ENCODE measurements around the gene CCDC117. TPM values are rescaled to one million over a fixed set of nuclear protein-coding genes. Genes with fewer than 3 reads are reported as not detected.

CCDC117 gene
- total and polyA plus RNA-seq, 8 donors = 7.1 to 28.6 (median 13.8) TPM

DNA sequence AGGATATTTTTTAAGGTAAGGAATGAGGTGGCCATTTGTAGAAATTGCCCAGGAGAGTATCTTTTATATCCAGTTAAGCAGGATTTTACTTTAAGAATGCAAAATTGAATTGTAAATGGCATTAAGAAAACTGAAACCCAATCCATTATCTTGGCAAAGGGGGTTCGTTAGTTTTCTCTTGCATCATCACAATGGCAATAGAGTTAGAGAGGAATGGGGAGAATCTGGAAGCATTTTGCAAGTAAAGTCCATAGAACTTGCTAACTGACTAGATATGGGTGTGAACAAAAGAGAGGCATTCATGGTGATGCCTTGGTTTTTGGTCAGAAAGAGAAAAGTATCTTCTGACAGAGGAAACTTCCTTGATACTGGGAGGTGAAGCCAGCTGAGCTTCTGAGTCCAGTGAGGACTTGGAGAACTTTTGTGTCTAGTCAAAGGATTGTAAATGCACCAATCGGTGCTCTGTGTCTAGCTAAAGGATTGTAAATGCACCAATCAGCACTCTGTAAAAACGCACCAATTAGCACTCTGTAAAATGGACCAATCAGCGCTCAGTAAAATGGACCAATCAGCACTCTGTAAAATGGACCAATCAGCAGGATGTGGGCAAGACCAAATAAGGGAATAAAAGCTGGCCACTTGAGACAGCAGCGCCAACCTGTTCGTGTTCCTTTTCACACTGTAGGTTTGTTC is 3.6 kb upstream of the CCDC117 start:
- peaks cover 0 to 15% (median 7%) of the 10 kb centered on the region in 4 donors for H3K4me1 ChIP-seq
- no peaks in the 10 kb centered on the region for H3K36me3 ChIP-seq
- DNase-seq = no peak
- H3K4me3 ChIP-seq = no peak overlapping the region
- H3K27ac ChIP-seq = no peak overlapping the region
- H3K9me3 ChIP-seq = no peaks in the 10 kb centered on the region
- intact Hi-C loops (cut with DNase I; ENCODE audit: low total_unique reads) = no loop called here
- TF ChIP-seq POLR2AphosphoS5 (IDR thresholded peaks at IDR 0.05) (no peak), EP300 (IDR thresholded peaks at IDR 0.05) (no peak), POLR2A (IDR thresholded peaks at IDR 0.05) (no peak)
- TF ChIP-seq, protein P1, sequence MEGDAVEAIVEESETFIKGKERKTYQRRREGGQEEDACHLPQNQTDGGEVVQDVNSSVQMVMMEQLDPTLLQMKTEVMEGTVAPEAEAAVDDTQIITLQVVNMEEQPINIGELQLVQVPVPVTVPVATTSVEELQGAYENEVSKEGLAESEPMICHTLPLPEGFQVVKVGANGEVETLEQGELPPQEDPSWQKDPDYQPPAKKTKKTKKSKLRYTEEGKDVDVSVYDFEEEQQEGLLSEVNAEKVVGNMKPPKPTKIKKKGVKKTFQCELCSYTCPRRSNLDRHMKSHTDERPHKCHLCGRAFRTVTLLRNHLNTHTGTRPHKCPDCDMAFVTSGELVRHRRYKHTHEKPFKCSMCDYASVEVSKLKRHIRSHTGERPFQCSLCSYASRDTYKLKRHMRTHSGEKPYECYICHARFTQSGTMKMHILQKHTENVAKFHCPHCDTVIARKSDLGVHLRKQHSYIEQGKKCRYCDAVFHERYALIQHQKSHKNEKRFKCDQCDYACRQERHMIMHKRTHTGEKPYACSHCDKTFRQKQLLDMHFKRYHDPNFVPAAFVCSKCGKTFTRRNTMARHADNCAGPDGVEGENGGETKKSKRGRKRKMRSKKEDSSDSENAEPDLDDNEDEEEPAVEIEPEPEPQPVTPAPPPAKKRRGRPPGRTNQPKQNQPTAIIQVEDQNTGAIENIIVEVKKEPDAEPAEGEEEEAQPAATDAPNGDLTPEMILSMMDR (IDR thresholded peaks at IDR 0.05) = no peak
- no peaks in the 10 kb centered on the region for H3K27me3 ChIP-seq
- WGBS, 5 donors = 83 to 90% (median 88%) methylated on average over 6 of the region's 6 CpGs

- 85 to 91% (median 87%) methylated on average over 14 of the region's 14 CpGs for WGBS, 5 donors
- Histone ChIP-seq H3K4me3 (no peak overlapping the region), H3K4me1 (peaks cover 0 to 22% (median 14%) of the 10 kb centered on the region in 4 donors), H3K27ac (no peak overlapping the region), H3K9me3 (no peaks in the 10 kb centered on the region), H3K27me3 (no peaks in the 10 kb centered on the region), H3K36me3 (peaks cover 0 to 3% (median 1%) of the 10 kb centered on the region in 4 donors)
- no peak for TF ChIP-seq POLR2AphosphoS5 (IDR thresholded peaks at IDR 0.05)
- TF ChIP-seq POLR2A (IDR thresholded peaks at IDR 0.05) = no peak
- no peak for TF ChIP-seq EP300 (IDR thresholded peaks at IDR 0.05)
- TF ChIP-seq, protein P1 (IDR thresholded peaks at IDR 0.05) = no peak
- DNase-seq = no peak
- intact Hi-C loops (cut with DNase I; ENCODE audit: low total_unique reads) = no loop called here
Observed at GRCh38 chr22:28769394-28770085, 3.0 kb upstream of the CCDC117 start.

- TF ChIP-seq EP300 (IDR thresholded peaks at IDR 0.05) (no peak), POLR2AphosphoS5 (IDR thresholded peaks at IDR 0.05) (no peak), POLR2A (IDR thresholded peaks at IDR 0.05) (no peak)
- TF ChIP-seq, protein P1 (IDR thresholded peaks at IDR 0.05) = no peak
- intact Hi-C loops (cut with DNase I; ENCODE audit: low total_unique reads) = no loop called here
- Histone ChIP-seq H3K9me3 (no peaks in the 10 kb centered on the region), H3K4me3 (no peak overlapping the region), H3K4me1 (peaks cover 0 to 40% (median 28%) of the 10 kb centered on the region in 4 donors), H3K27ac (peak overlapping the region in 4 of 5 donors; percentile 23 to 100 (median 98)), H3K36me3 (peaks cover 0 to 20% (median 17%) of the 10 kb centered on the region in 4 donors), H3K27me3 (no peaks in the 10 kb centered on the region)
- DNase-seq = peak; percentile 21 to 84
- WGBS, 5 donors = 38 to 63% (median 48%) methylated on average over 5 of the region's 5 CpGs
Observed at GRCh38 chr22:28771195-28771791, 1.2 kb upstream of the CCDC117 start.

DNA sequence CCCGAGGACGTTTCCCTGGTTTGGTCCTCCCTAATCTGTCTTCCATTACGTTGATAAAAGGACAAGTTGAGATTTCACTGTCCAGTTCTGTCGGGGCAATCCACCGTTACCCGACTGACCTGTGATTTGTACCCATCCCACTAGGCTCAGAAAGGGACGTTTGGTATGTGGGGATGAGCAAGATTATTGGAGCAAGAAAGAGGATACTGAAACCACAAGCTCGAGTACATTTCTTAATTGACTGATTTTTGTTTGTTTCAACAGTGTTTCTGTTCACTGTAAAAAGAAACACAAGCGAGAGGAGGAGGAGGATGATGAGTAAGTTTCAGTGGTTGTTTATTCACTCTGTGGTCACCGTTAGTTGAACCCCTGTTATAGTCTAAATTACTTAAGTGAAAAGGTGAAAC is 969 bp downstream of the CCDC117 start:
- Histone ChIP-seq H3K27me3 (no peaks in the 10 kb centered on the region), H3K36me3 (peaks cover 0 to 39% (median 36%) of the 10 kb centered on the region in 4 donors), H3K4me1 (peaks cover 0 to 62% (median 40%) of the 10 kb centered on the region in 4 donors), H3K27ac (peak overlapping the region; percentile 96 to 100 (median 98)), H3K9me3 (no peaks in the 10 kb centered on the region), H3K4me3 (peak overlapping the region; percentile 73 to 93 (median 79))
- TF ChIP-seq, protein P1 (IDR thresholded peaks at IDR 0.05) = no peak
- TF ChIP-seq POLR2AphosphoS5 (IDR thresholded peaks at IDR 0.05) (no peak), EP300 (IDR thresholded peaks at IDR 0.05) (no peak), POLR2A (IDR thresholded peaks at IDR 0.05) (no peak)
- DNase-seq = no peak
- intact Hi-C loops (cut with DNase I; ENCODE audit: low total_unique reads) = no loop called here
- WGBS, 5 donors = 0 to 2% (median 0%) methylated on average over 10 of the region's 10 CpGs
